ENCODE data around the gene MYH15. TPM values are rescaled to one million over a fixed set of nuclear protein-coding genes. Genes with fewer than 3 reads are reported as not detected.
A peak's percentile ranks its signal among the peaks of the same experiment; 100 is the strongest.

Gene MYH15
- total RNA-seq, 1 experiment from 2014 or later = 0.09 TPM

DNA sequence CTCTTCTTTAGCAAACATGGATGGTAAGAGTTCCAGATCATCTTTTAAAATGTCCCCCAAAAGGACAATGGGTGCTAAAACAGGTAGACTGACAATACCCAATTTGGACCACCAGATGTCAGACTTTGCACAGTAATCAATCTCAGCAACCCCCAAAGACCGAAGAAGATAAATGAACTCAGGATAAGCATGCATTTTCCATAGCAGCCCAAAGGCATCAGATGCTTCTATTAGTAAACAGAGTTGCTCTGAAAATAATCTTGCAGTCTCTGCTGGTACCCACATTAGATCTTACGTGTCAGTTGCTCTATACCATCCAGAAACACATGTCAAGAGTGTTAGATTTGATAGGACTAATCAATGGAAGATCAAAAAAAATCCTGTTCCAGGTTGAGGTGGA is 20.6 kb downstream of the MYH15 start:
- H3K27me3 Mint-ChIP-seq (ENCODE audit: low read depth) = no peaks in the 10 kb centered on the region
- ATAC-seq = peak; percentile 68
- no peaks in the 10 kb centered on the region for H3K36me3 Mint-ChIP-seq
- POLR2A ChIA-PET = no interaction called here
- TF ChIP-seq, protein P1, sequence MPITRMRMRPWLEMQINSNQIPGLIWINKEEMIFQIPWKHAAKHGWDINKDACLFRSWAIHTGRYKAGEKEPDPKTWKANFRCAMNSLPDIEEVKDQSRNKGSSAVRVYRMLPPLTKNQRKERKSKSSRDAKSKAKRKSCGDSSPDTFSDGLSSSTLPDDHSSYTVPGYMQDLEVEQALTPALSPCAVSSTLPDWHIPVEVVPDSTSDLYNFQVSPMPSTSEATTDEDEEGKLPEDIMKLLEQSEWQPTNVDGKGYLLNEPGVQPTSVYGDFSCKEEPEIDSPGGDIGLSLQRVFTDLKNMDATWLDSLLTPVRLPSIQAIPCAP (CRISPR knock-in tag; IDR thresholded peaks at IDR 0.05) = no peak
- TF ChIP-seq, protein P2, sequence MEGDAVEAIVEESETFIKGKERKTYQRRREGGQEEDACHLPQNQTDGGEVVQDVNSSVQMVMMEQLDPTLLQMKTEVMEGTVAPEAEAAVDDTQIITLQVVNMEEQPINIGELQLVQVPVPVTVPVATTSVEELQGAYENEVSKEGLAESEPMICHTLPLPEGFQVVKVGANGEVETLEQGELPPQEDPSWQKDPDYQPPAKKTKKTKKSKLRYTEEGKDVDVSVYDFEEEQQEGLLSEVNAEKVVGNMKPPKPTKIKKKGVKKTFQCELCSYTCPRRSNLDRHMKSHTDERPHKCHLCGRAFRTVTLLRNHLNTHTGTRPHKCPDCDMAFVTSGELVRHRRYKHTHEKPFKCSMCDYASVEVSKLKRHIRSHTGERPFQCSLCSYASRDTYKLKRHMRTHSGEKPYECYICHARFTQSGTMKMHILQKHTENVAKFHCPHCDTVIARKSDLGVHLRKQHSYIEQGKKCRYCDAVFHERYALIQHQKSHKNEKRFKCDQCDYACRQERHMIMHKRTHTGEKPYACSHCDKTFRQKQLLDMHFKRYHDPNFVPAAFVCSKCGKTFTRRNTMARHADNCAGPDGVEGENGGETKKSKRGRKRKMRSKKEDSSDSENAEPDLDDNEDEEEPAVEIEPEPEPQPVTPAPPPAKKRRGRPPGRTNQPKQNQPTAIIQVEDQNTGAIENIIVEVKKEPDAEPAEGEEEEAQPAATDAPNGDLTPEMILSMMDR (IDR thresholded peaks at IDR 0.05) = peak; percentile 54; the same call in 1 of the 2 replicates
- CTCF ChIA-PET = interaction anchor here (0.6 to 1.4 kb wide), 6 partner anchors 12 to 309 kb away, joined by 3 to 7 read pairs (median 3); partner anchors contain the start of genes CIP2A and DZIP3
- peaks cover 29% of the 10 kb centered on the region for H3K4me1 Mint-ChIP-seq
- peak; percentile 18 for DNase-seq (ENCODE audit: low spot score)
- H3K4me3 Mint-ChIP-seq = no peak overlapping the region
- no peak overlapping the region for H3K27ac Mint-ChIP-seq
- no peaks in the 10 kb centered on the region for H3K9me3 Mint-ChIP-seq

DNA sequence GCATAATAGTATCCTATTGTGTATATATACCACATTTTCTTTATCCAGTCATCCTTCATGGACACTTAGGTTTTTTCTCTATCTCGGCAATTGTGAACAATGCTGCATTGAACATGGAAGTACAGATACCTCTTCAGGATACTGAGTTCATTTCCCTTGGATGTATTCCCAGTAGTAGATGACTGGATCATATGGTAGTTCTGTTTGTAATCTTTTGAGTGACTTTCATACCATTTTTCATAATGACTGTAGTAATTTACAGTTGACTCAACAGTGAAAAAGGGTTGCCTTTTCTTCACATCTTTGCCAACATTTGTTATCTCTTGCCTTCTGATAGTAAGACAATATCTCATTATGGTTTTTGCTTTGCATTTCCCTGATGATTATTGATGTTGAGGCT is 21.8 kb downstream of the MYH15 start:
- DNase-seq (ENCODE audit: low spot score) (no peak), ATAC-seq (no peak)
- ChIA-PET POLR2A (no interaction called here), CTCF (interaction anchor here (0.9 to 1.4 kb wide), 5 partner anchors 11 to 114 kb away, joined by 3 to 7 read pairs (median 3); partner anchors contain the start of genes CIP2A and DZIP3)
- no peak for TF ChIP-seq FOXK1 (CRISPR knock-in tag; IDR thresholded peaks at IDR 0.05)
- TF ChIP-seq, protein P3, sequence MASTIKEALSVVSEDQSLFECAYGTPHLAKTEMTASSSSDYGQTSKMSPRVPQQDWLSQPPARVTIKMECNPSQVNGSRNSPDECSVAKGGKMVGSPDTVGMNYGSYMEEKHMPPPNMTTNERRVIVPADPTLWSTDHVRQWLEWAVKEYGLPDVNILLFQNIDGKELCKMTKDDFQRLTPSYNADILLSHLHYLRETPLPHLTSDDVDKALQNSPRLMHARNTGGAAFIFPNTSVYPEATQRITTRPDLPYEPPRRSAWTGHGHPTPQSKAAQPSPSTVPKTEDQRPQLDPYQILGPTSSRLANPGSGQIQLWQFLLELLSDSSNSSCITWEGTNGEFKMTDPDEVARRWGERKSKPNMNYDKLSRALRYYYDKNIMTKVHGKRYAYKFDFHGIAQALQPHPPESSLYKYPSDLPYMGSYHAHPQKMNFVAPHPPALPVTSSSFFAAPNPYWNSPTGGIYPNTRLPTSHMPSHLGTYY (CRISPR knock-in tag; IDR thresholded peaks at IDR 0.05) = no peak
- TF ChIP-seq, protein P2 (IDR thresholded peaks at IDR 0.05) = no peak
- TF ChIP-seq NR1H2 (CRISPR knock-in tag; IDR thresholded peaks at IDR 0.05) = no peak
- no peak for TF ChIP-seq GABPB1 (CRISPR knock-in tag; IDR thresholded peaks at IDR 0.05)
- no peak for TF ChIP-seq ZNF396 (CRISPR knock-in tag; IDR thresholded peaks at IDR 0.05; ENCODE audit: borderline replicate concordance)
- no peak for TF ChIP-seq SMAD4 (CRISPR knock-in tag; IDR thresholded peaks at IDR 0.05)
- TF ChIP-seq ESRRA (CRISPR knock-in tag; IDR thresholded peaks at IDR 0.05; ENCODE audit: borderline replicate concordance) = no peak
- no peak for TF ChIP-seq CREB1 (CRISPR knock-in tag; IDR thresholded peaks at IDR 0.05)
- TF ChIP-seq, protein P4, sequence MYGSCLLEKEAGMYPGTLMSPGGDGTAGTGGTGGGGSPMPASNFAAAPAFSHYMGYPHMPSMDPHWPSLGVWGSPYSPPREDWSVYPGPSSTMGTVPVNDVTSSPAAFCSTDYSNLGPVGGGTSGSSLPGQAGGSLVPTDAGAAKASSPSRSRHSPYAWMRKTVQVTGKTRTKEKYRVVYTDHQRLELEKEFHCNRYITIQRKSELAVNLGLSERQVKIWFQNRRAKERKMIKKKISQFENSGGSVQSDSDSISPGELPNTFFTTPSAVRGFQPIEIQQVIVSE (CRISPR knock-in tag; IDR thresholded peaks at IDR 0.05; ENCODE audit: borderline replicate concordance) = no peak
- no peak for TF ChIP-seq RELA (CRISPR knock-in tag; IDR thresholded peaks at IDR 0.05; ENCODE audit: borderline replicate concordance)
- no peak for TF ChIP-seq FOXP1 (CRISPR knock-in tag; IDR thresholded peaks at IDR 0.05; ENCODE audit: borderline replicate concordance)
- TF ChIP-seq, protein P5, sequence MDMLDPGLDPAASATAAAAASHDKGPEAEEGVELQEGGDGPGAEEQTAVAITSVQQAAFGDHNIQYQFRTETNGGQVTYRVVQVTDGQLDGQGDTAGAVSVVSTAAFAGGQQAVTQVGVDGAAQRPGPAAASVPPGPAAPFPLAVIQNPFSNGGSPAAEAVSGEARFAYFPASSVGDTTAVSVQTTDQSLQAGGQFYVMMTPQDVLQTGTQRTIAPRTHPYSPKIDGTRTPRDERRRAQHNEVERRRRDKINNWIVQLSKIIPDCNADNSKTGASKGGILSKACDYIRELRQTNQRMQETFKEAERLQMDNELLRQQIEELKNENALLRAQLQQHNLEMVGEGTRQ (CRISPR knock-in tag; IDR thresholded peaks at IDR 0.05) = no peak
- no peak for TF ChIP-seq JUN (CRISPR knock-in tag; IDR thresholded peaks at IDR 0.05)
- TF ChIP-seq, protein P6, sequence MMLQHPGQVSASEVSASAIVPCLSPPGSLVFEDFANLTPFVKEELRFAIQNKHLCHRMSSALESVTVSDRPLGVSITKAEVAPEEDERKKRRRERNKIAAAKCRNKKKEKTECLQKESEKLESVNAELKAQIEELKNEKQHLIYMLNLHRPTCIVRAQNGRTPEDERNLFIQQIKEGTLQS (CRISPR knock-in tag; conservative IDR thresholded peaks at IDR 0.05) = no peak
- Mint-ChIP-seq H3K4me3 (no peak overlapping the region), H3K27ac (no peak overlapping the region), H3K36me3 (no peaks in the 10 kb centered on the region), H3K27me3 (ENCODE audit: low read depth) (no peaks in the 10 kb centered on the region), H3K4me1 (peaks cover 32% of the 10 kb centered on the region), H3K9me3 (no peaks in the 10 kb centered on the region)
